Endothelial cell (in vitro differentiated cells): ENCODE results near the gene COL4A1. TPM values are rescaled to one million over a fixed set of nuclear protein-coding genes. Genes with fewer than 3 reads are reported as not detected.

Experiments
- DNase-seq: peaks from one replicate; pipeline ENCODE4 v3.0.0; 2021; ENCODE audit warnings: low spot score
- H3K27ac Mint-ChIP-seq: one replicate; pipeline ENCODE4 v1.8.0; 2021; ENCODE audit warnings: mixed read lengths, inconsistent platforms; ENCODE audit not compliant: unreplicated experiment
- H3K27me3 Mint-ChIP-seq: one replicate; pipeline ENCODE4 v1.8.0; 2021; ENCODE audit warnings: mild to moderate bottlenecking, moderate library complexity, mixed read lengths, inconsistent platforms; ENCODE audit not compliant: unreplicated experiment
- H3K36me3 Mint-ChIP-seq: one replicate; pipeline ENCODE4 v1.8.0; 2021; ENCODE audit warnings: mild to moderate bottlenecking, low read depth, mixed read lengths, inconsistent platforms; ENCODE audit not compliant: unreplicated experiment
- H3K4me1 Mint-ChIP-seq: one replicate; pipeline ENCODE4 v1.8.0; 2021; ENCODE audit warnings: mild to moderate bottlenecking, mixed read lengths, inconsistent platforms; ENCODE audit not compliant: unreplicated experiment
- H3K4me3 Mint-ChIP-seq: one replicate; pipeline ENCODE4 v1.8.0; 2021; ENCODE audit warnings: mild to moderate bottlenecking, mixed read lengths, inconsistent platforms; ENCODE audit not compliant: unreplicated experiment
- H3K9me3 Mint-ChIP-seq: one replicate; pipeline ENCODE4 v1.8.0; 2021; ENCODE audit warnings: mixed read lengths, inconsistent platforms; ENCODE audit not compliant: unreplicated experiment
- CTCF ChIP-seq: fragments of 200-600 bp; sonication (generic); IDR thresholded peaks from one replicate; pipeline ENCODE4 v1.5.0; 2021; ENCODE audit warnings: antibody characterized with exemption; ENCODE audit not compliant: unreplicated experiment
- total RNA-seq: library from RNA; stranded (reverse); fragmentation: NEBNext Ultra II Directional; extraction: Animal tissue kit (Norgen Biotek cat#: 25700); gene quantifications from one replicate; pipeline ENCODE4 v1.2.1, GENCODE V29; 2021; ENCODE audit not compliant: unreplicated experiment

The COL4A1 gene
- total RNA-seq, 1 donor from 2014 or later, result 2,720 TPM

GRCh38 chr13:110232142-110232541 is 74.8 kb downstream of the COL4A1 start:
- no peak for TF ChIP-seq CTCF
- Mint-ChIP-seq H3K4me1 (peaks cover 82% of the 10 kb centered on the region), H3K4me3 (peak overlapping the region; percentile 2), H3K9me3 (no peaks in the 10 kb centered on the region), H3K27ac (peak overlapping the region; percentile 91), H3K27me3 (peaks cover 19% of the 10 kb centered on the region), H3K36me3 (peaks cover 64% of the 10 kb centered on the region)
- no peak for DNase-seq

GRCh38 chr13:110231348-110232047 is 75.5 kb downstream of the COL4A1 start:
- peak overlapping the region; percentile 91 for H3K27ac Mint-ChIP-seq
- H3K27me3 Mint-ChIP-seq, result peaks cover 19% of the 10 kb centered on the region
- peaks cover 82% of the 10 kb centered on the region for H3K4me1 Mint-ChIP-seq
- DNase-seq, result no peak
- TF ChIP-seq CTCF, result no peak
- H3K36me3 Mint-ChIP-seq, result peaks cover 65% of the 10 kb centered on the region
- H3K4me3 Mint-ChIP-seq, result peak overlapping the region; percentile 24
- H3K9me3 Mint-ChIP-seq, result no peaks in the 10 kb centered on the region

- no peak for TF ChIP-seq CTCF
- Mint-ChIP-seq H3K27me3 (peaks cover 19% of the 10 kb centered on the region), H3K36me3 (peaks cover 58% of the 10 kb centered on the region), H3K4me1 (peaks cover 85% of the 10 kb centered on the region), H3K4me3 (peak overlapping the region; percentile 24), H3K27ac (peak overlapping the region; percentile 91), H3K9me3 (no peaks in the 10 kb centered on the region)
- DNase-seq, result no peak
Observed at GRCh38 chr13:110230661-110231347, 76.2 kb downstream of the COL4A1 start.

GRCh38 chr13:110229905-110230563 is 76.9 kb downstream of the COL4A1 start:
- H3K4me1 Mint-ChIP-seq, result peaks cover 87% of the 10 kb centered on the region
- peaks cover 57% of the 10 kb centered on the region for H3K36me3 Mint-ChIP-seq
- H3K27me3 Mint-ChIP-seq, result peaks cover 19% of the 10 kb centered on the region
- no peak for TF ChIP-seq CTCF
- no peaks in the 10 kb centered on the region for H3K9me3 Mint-ChIP-seq
- DNase-seq, result no peak
- peak overlapping the region; percentile 82 for H3K4me3 Mint-ChIP-seq
- H3K27ac Mint-ChIP-seq, result peak overlapping the region; percentile 85
